ENCODE measurements around the gene PTPRE.

DNA sequence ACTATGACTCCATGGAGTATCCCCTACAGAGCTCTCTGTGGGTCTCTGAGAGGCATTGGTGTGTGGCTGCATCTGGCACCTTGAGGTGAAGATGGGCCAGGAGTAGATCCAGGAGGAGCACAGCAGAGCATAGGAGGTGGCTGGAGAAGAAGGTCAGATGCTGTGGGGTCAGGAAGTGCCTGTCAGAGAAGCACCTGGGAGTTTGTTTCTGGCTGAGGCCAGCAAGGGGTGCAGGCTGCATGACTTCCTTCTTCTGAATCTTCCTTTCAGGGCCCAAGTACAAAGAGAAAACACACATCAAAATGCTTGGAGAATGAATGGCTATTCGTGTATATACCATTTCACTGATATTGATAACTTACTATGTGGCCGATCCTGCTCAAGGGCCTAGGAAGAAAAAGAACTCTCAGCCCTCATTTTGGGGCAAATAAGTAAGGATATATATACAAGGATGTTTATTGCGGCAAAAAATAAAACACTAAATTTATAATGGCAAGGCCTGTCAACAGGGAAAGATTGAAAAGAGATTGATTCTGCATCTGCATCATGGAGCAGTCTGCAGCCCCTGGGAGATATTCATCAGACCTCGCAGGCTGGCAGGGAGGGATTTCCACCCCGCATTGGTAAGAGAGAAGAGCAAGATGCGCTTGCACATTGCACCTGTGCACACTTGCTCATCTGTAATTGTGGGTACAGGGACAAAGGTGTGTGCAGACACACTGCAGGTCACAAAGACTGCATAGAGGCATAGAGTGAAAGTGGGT, 39.2 kb downstream of the PTPRE start:
- TF ChIP-seq POLR2AphosphoS5 (IDR thresholded peaks at IDR 0.05; ENCODE audit: low read depth, low read length) (no peak), POLR2A (IDR thresholded peaks at IDR 0.05; ENCODE audit: low read depth, low read length) (no peak), TAF1 (IDR thresholded peaks at IDR 0.05; ENCODE audit: low read depth, low read length) (no peak)
